ENCODE data around the gene PRM2. TPM values are rescaled to one million over a fixed set of nuclear protein-coding genes. Genes with fewer than 3 reads are reported as not detected.

PRM2 gene
- total and polyA plus RNA-seq, 7 donors: not detected

GRCh38 chr16:11303405-11304138 lies 27.3 kb upstream of the PRM2 start:
- no peak for DNase-seq
- Histone ChIP-seq H3K4me1 (no peaks in the 10 kb centered on the region), H3K9me3 (no peaks in the 10 kb centered on the region), H3K27ac (no peak overlapping the region), H3K36me3 (ENCODE audit: insufficient read depth in 1 of 2, low read depth in 1 of 2) (no peaks in the 10 kb centered on the region), H3K27me3 (ENCODE audit: insufficient read depth in 3 of 3, low read length in 2 of 3) (no peaks in the 10 kb centered on the region), H3K4me3 (no peak overlapping the region)
- ATAC-seq: no peak
- WGBS, 3 donors: 56 to 63% (median 62%) methylated on average over 18 of the region's 18 CpGs
- TF ChIP-seq, protein P1, sequence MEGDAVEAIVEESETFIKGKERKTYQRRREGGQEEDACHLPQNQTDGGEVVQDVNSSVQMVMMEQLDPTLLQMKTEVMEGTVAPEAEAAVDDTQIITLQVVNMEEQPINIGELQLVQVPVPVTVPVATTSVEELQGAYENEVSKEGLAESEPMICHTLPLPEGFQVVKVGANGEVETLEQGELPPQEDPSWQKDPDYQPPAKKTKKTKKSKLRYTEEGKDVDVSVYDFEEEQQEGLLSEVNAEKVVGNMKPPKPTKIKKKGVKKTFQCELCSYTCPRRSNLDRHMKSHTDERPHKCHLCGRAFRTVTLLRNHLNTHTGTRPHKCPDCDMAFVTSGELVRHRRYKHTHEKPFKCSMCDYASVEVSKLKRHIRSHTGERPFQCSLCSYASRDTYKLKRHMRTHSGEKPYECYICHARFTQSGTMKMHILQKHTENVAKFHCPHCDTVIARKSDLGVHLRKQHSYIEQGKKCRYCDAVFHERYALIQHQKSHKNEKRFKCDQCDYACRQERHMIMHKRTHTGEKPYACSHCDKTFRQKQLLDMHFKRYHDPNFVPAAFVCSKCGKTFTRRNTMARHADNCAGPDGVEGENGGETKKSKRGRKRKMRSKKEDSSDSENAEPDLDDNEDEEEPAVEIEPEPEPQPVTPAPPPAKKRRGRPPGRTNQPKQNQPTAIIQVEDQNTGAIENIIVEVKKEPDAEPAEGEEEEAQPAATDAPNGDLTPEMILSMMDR (IDR thresholded peaks at IDR 0.05): no peak
- intact Hi-C loops (cut with DNase I): no loop called here

DNA sequence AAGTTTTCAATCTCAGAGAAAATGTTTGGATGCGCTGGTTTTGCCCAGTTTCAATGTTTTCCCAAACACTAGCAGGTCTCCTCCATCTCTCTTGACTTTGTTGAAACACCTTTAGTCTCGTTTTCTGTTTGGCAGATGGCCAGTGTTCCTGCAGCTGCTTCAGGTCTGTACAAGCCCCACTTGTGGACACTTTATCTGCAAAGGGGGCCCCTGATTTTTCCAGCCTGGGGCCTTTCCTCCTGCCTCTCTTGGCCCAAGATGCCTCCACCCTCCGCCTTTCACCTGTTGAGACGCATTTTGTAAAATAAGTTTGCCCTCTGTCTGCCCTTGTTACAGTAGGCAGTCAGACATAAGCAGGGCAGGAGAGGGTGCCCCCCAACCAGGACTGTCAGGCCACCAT lies 26.7 kb upstream of the PRM2 start:
- H3K4me1 ChIP-seq: peaks cover 5% of the 10 kb centered on the region
- H3K27me3 ChIP-seq (ENCODE audit: insufficient read depth in 3 of 3, low read length in 2 of 3): no peaks in the 10 kb centered on the region
- no peak for ATAC-seq
- H3K27ac ChIP-seq: no peak overlapping the region
- H3K9me3 ChIP-seq: no peaks in the 10 kb centered on the region
- TF ChIP-seq, protein P1 (IDR thresholded peaks at IDR 0.05): no peak
- no peak for DNase-seq
- no peak overlapping the region for H3K4me3 ChIP-seq
- intact Hi-C loops (cut with DNase I): no loop called here
- no peaks in the 10 kb centered on the region for H3K36me3 ChIP-seq (ENCODE audit: insufficient read depth in 1 of 2, low read depth in 1 of 2)
- 54 to 76% (median 69%) methylated on average over 4 of the region's 4 CpGs for WGBS, 3 donors

- TF ChIP-seq, protein P1 (IDR thresholded peaks at IDR 0.05): no peak
- Histone ChIP-seq H3K27me3 (ENCODE audit: insufficient read depth in 3 of 3, low read length in 2 of 3) (no peaks in the 10 kb centered on the region), H3K4me3 (no peak overlapping the region), H3K9me3 (no peaks in the 10 kb centered on the region), H3K27ac (no peak overlapping the region), H3K4me1 (peaks cover 10% of the 10 kb centered on the region), H3K36me3 (ENCODE audit: insufficient read depth in 1 of 2, low read depth in 1 of 2) (no peaks in the 10 kb centered on the region)
- WGBS, 3 donors: 49 to 64% (median 62%) methylated on average over 4 of the region's 4 CpGs
- no peak for ATAC-seq
- DNase-seq: no peak
- intact Hi-C loops (cut with DNase I): no loop called here
These were observed 25.6 kb upstream of the PRM2 start for GRCh38 chr16:11301645-11302501.

GRCh38 chr16:11300560-11300892 lies 24.2 kb upstream of the PRM2 start:
- Histone ChIP-seq H3K27ac (no peak overlapping the region), H3K9me3 (no peaks in the 10 kb centered on the region), H3K4me3 (no peak overlapping the region), H3K4me1 (peaks cover 12% of the 10 kb centered on the region), H3K27me3 (ENCODE audit: insufficient read depth in 3 of 3, low read length in 2 of 3) (no peaks in the 10 kb centered on the region), H3K36me3 (ENCODE audit: insufficient read depth in 1 of 2, low read depth in 1 of 2) (no peaks in the 10 kb centered on the region)
- TF ChIP-seq, protein P1 (IDR thresholded peaks at IDR 0.05): no peak
- 79 to 87% (median 84%) methylated on average over 7 of the region's 7 CpGs for WGBS, 3 donors
- DNase-seq: no peak
- intact Hi-C loops (cut with DNase I): no loop called here
- no peak for ATAC-seq

Data from psoas muscle (tissue), 8 donors.